ENCODE measurements around the gene FHIT.

GRCh38 chr3:60167186-60167585 is 1084.1 kb downstream of the FHIT start:
- TF ChIP-seq CTCF (IDR thresholded peaks at IDR 0.05) (no peak), POLR2A (IDR thresholded peaks at IDR 0.05) (no peak)
